SU-DHL-6 (cell line): ENCODE measurements around the gene COPE.

Source experiments
- H2AFZ ChIP-seq: fragments of 200-600 bp; sonication (generic); 2 replicates; pipeline ENCODE4 v1.6.1; 2014; ENCODE audit warnings: low read depth, mild to moderate bottlenecking, moderate library complexity, mixed read lengths, antibody characterized with exemption, low read length; ENCODE audit not compliant: severe bottlenecking
- H3F3A ChIP-seq: fragments of 200-600 bp; shearing (Covaris generic); 2 replicates; pipeline ENCODE4 v1.6.0; 2016; ENCODE audit warnings: antibody characterized with exemption, mild to moderate bottlenecking; ENCODE audit not compliant: insufficient read depth
- H3K27ac ChIP-seq: fragments of 200-600 bp; sonication (generic); 2 replicates; pipeline ENCODE4 v1.5.1; 2016; ENCODE audit warnings: low read depth, mild to moderate bottlenecking, low read length, moderate library complexity, mixed read lengths
- H3K27me3 ChIP-seq: fragments of 200-600 bp; sonication (generic), shearing (Covaris generic); 2 replicates; pipeline ENCODE4 v1.6.0; 2014; ENCODE audit warnings: mild to moderate bottlenecking, low read length
- H3K36me3 ChIP-seq: fragments of 200-600 bp; sonication (generic); 2 replicates; pipeline ENCODE4 v1.6.1; 2014; ENCODE audit warnings: mild to moderate bottlenecking, low read length, mixed read lengths
- H3K4me2 ChIP-seq: fragments of 300-600, 200-600 bp; shearing (Covaris generic), sonication (generic); 2 replicates; pipeline ENCODE4 v1.6.0; 2014; ENCODE audit warnings: low read length, low read depth, mild to moderate bottlenecking; ENCODE audit not compliant: poor library complexity, severe bottlenecking
- H3K4me3 ChIP-seq: fragments of 200-600 bp; sonication (generic); 2 replicates; pipeline ENCODE4 v1.5.1; 2014; ENCODE audit warnings: antibody characterized with exemption, low read length, mild to moderate bottlenecking, mixed read lengths; ENCODE audit not compliant: insufficient read depth, poor library complexity, severe bottlenecking
- H3K79me2 ChIP-seq: fragments of 200-600 bp; sonication (generic); 2 replicates; pipeline ENCODE4 v1.6.1; 2014; ENCODE audit warnings: mild to moderate bottlenecking, low read length, moderate library complexity; ENCODE audit not compliant: insufficient read depth
- H3K9ac ChIP-seq: fragments of 200-600 bp; sonication (generic); 2 replicates; pipeline ENCODE4 v1.7.0; 2014; ENCODE audit warnings: mild to moderate bottlenecking, low read length
- H3K9me2 ChIP-seq: fragments of 200-600 bp; sonication (generic); replicated peaks from 2 replicates; pipeline ENCODE4 v1.6.1; 2014; ENCODE audit warnings: low read length; ENCODE audit not compliant: insufficient read depth
- H3K9me3 ChIP-seq: fragments of 200-600 bp; sonication (generic); 2 replicates; pipeline ENCODE4 v1.6.1; 2014; ENCODE audit warnings: low read length, mixed read lengths; ENCODE audit not compliant: insufficient read depth
- H4K20me1 ChIP-seq: fragments of 200-600 bp; sonication (generic); 2 replicates; pipeline ENCODE4 v1.6.1; 2014; ENCODE audit warnings: low read depth, mild to moderate bottlenecking, antibody characterized with exemption, low read length, moderate library complexity, mixed read lengths
- EZH2phosphoT487 ChIP-seq: fragments of 200-600 bp; sonication (generic), shearing (Covaris generic); conservative IDR thresholded peaks from 2 replicates; pipeline ENCODE4 v1.6.1; 2018; ENCODE audit warnings: mild to moderate bottlenecking, antibody characterized with exemption, low read length, moderate library complexity, mixed read lengths
- TF ChIP-seq, protein P1 (sequence below): fragments of 200-600 bp; sonication (generic); IDR thresholded peaks from one replicate; pipeline ENCODE4 v1.5.1; 2017; ENCODE audit warnings: antibody characterized with exemption, mild to moderate bottlenecking, low read length, moderate library complexity; ENCODE audit not compliant: insufficient read depth, poor library complexity, severe bottlenecking

Gene COPE

DNA sequence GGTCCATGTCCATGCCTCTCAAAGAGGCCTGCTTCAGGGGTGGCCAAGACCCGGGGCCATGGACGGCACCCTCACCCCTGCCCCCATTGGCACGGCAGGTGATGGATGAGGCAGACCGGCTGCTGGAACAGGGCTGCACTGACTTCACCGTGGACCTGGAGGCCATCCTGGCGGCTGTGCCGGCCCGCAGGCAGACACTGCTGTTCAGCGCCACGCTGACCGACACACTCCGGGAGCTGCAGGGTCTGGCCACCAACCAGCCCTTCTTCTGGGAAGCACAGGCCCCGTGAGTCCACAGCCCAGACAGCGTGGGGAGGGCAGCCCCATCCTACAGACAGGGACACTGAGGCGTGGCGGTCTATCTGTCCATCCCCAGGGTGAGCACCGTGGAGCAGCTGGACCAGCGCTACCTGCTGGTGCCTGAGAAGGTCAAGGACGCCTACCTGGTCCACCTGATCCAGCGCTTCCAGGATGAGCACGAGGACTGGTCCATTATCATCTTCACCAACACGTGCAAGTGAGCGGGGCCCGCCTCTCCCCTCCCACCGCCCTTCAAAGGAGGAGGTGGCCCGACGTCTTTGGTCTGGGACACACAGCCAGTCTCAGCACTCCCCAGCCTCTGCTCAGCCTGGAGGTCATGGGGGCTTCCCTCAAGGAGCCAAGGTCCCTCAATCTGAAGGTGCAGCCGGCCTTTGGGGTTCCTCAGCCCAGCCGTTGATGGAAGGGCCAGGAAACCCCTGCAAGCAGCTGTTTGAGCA, 3.2 kb upstream of the COPE start:
- Histone ChIP-seq H3K4me2 (no peak overlapping the region), H3K36me3 (no peaks in the 10 kb centered on the region)

DNA sequence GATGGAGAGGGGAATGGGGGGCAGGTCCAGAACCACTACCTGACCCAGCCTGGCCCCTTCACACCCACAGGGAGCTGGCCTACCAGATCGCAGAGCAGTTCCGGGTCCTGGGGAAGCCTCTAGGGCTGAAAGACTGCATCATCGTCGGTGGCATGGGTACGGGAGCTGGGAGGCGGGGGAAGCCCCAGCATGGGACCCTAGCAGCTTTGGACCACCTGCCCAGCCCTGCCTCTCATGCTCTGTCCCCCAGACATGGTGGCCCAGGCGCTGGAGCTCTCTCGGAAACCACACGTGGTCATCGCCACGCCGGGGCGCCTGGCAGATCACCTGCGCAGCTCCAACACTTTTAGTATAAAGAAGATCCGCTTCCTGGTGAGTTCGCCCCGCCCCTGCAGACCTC, 2.4 kb upstream of the COPE start:
- H3K27ac ChIP-seq = no peak overlapping the region
- H3K9me2 ChIP-seq = no peaks in the 10 kb centered on the region
- no peak overlapping the region for H3K4me2 ChIP-seq
- H4K20me1 ChIP-seq = no peaks in the 10 kb centered on the region; the same call in 1 of the 2 replicates
- peaks cover 6% of the 10 kb centered on the region; the same call in 1 of the 2 replicates for H3F3A ChIP-seq
- H3K9me3 ChIP-seq = no peaks in the 10 kb centered on the region
- H3K4me3 ChIP-seq = no peak overlapping the region
- peaks cover 44% of the 10 kb centered on the region for H3K79me2 ChIP-seq
- no peaks in the 10 kb centered on the region for H3K36me3 ChIP-seq
- H3K27me3 ChIP-seq = no peaks in the 10 kb centered on the region
- TF ChIP-seq, protein P1, sequence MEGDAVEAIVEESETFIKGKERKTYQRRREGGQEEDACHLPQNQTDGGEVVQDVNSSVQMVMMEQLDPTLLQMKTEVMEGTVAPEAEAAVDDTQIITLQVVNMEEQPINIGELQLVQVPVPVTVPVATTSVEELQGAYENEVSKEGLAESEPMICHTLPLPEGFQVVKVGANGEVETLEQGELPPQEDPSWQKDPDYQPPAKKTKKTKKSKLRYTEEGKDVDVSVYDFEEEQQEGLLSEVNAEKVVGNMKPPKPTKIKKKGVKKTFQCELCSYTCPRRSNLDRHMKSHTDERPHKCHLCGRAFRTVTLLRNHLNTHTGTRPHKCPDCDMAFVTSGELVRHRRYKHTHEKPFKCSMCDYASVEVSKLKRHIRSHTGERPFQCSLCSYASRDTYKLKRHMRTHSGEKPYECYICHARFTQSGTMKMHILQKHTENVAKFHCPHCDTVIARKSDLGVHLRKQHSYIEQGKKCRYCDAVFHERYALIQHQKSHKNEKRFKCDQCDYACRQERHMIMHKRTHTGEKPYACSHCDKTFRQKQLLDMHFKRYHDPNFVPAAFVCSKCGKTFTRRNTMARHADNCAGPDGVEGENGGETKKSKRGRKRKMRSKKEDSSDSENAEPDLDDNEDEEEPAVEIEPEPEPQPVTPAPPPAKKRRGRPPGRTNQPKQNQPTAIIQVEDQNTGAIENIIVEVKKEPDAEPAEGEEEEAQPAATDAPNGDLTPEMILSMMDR = no peak
- H2AFZ ChIP-seq = no peak overlapping the region
- no peak overlapping the region for H3K9ac ChIP-seq

More for the DNA sequence above, 3.2 kb upstream of the COPE start:
- Histone ChIP-seq H3F3A (peaks cover 6% of the 10 kb centered on the region; the same call in 1 of the 2 replicates), H2AFZ (no peak overlapping the region), H3K9me3 (no peaks in the 10 kb centered on the region), H3K4me3 (no peak overlapping the region), H3K79me2 (peaks cover 36% of the 10 kb centered on the region), H3K9ac (no peak overlapping the region), H3K9me2 (no peaks in the 10 kb centered on the region), H3K27me3 (no peaks in the 10 kb centered on the region), H4K20me1 (no peaks in the 10 kb centered on the region; the same call in 1 of the 2 replicates), H3K27ac (no peak overlapping the region)
- no peak for TF ChIP-seq EZH2phosphoT487
- TF ChIP-seq, protein P1 = no peak

DNA sequence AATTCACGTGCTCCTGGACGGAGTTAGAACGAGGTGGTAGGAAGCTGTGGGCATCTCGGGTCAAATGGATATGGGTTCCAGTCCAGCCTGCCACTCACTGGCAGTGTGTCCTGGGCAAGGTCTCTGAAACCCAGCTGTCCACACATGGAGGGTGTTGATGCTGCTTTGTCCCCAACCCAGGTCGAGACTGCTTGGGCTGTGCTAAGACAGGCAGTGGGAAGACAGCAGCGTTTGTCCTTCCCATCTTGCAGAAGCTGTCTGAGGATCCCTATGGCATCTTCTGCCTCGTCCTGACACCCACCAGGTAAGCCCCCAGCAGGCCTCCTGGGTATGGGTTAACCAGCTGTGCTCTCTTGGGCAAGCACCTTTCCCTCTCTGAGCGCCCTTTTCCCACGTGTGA, 1.2 kb upstream of the COPE start:
- Histone ChIP-seq H3K79me2 (peaks cover 51% of the 10 kb centered on the region), H3K9ac (peak overlapping the region; percentile 76), H3F3A (peaks cover 6% of the 10 kb centered on the region; the same call in 1 of the 2 replicates), H3K9me2 (no peaks in the 10 kb centered on the region), H3K4me2 (peak overlapping the region; percentile 72), H2AFZ (no peak overlapping the region), H4K20me1 (no peaks in the 10 kb centered on the region; the same call in 1 of the 2 replicates), H3K36me3 (no peaks in the 10 kb centered on the region), H3K27ac (no peak overlapping the region), H3K27me3 (no peaks in the 10 kb centered on the region), H3K4me3 (peak overlapping the region; percentile 91), H3K9me3 (no peaks in the 10 kb centered on the region)
- no peak for TF ChIP-seq EZH2phosphoT487
- TF ChIP-seq, protein P1 = no peak
